ENCODE measurements around the gene MBOAT7. TPM values are rescaled to one million over a fixed set of nuclear protein-coding genes. Genes with fewer than 3 reads are reported as not detected.
A peak's percentile ranks its signal among the peaks of the same experiment; 100 is the strongest.

Gene MBOAT7
- total and polyA plus RNA-seq, 2 donors (not counting 3 experiments of a cell fraction or from before 2014, with no cell fraction given): 204 to 218 TPM

- CTCF ChIA-PET: interaction anchor here (0.8 to 1.9 kb wide), 8 partner anchors 12 to 72 kb away, joined by 3 to 16 read pairs (median 4); partner anchors contain the start of genes CNOT3 and MBOAT7
- H3K27me3 ChIP-seq (ENCODE audit: control insufficient read depth in 2 of 2, insufficient read depth in 2 of 2, low read length in 2 of 2): no peaks in the 10 kb centered on the region
- H2AFZ ChIP-seq (ENCODE audit: low read depth, low read length): no peak overlapping the region
- peaks cover 46% of the 10 kb centered on the region for H3K79me2 ChIP-seq (ENCODE audit: control insufficient read depth, insufficient read depth, low read length)
- TF ChIP-seq POLR2A (IDR thresholded peaks at IDR 0.05; ENCODE audit: low read depth, low read length) (peak; percentile 26), POLR2AphosphoS5 (IDR thresholded peaks at IDR 0.05; ENCODE audit: insufficient read depth, low read depth, low read length) (no peak)
- H3K4me3 ChIP-seq (replicated peaks in 1 of 3; ENCODE audit: insufficient read depth in 1 of 3, low read depth in 1 of 3, low read length in 3 of 3): no peak overlapping the region
- FAIRE-seq (no peak), DNase-seq (ENCODE audit: low read depth, low spot score) (no peak)
- H3K4me2 ChIP-seq (ENCODE audit: insufficient read depth, low read length): no peak overlapping the region
- no peaks in the 10 kb centered on the region for H3K9me3 ChIP-seq (replicated peaks; ENCODE audit: control insufficient read depth, insufficient read depth, low read length)
- intact Hi-C loops (cut with micrococcal nuclease) (no loop called here), dilution Hi-C loops (cut with MboI; ENCODE audit: extremely low pct_ligation_motif_present, low sequenced_read_pairs) (no loop called here)
- H3K9me1 ChIP-seq (replicated peaks; ENCODE audit: control insufficient read depth, extremely low read depth, insufficient read depth, low read length): no peaks in the 10 kb centered on the region
- BruUV-seq (replicated peaks): no TSS peak
- POLR2A ChIA-PET: interaction anchor here (0.6 to 1.4 kb wide), 5 partner anchors 8 to 912 kb away, joined by 5 to 16 read pairs (median 5); partner anchors contain the start of genes CNOT3, MBOAT7 and RPS9
- H3K27ac ChIP-seq (ENCODE audit: insufficient read depth, low read depth, low read length): peak overlapping the region; percentile 22
- no peak overlapping the region for H3K9ac ChIP-seq (replicated peaks; ENCODE audit: extremely low read depth, insufficient read depth, low read length)
- H4K20me1 ChIP-seq (replicated peaks; ENCODE audit: control insufficient read depth, extremely low read depth, insufficient read depth, low read length): no peaks in the 10 kb centered on the region
- peaks cover 24 to 33% of the 10 kb centered on the region in 2 experiments for H3K36me3 ChIP-seq (ENCODE audit: control insufficient read depth in 2 of 2, extremely low read depth in 1 of 2, insufficient read depth in 2 of 2, low read length in 2 of 2)
- peaks cover 31% of the 10 kb centered on the region for H3K4me1 ChIP-seq (ENCODE audit: control insufficient read depth, extremely low read depth, insufficient read depth, low read length)
Observed at GRCh38 chr19:54209058-54209810, 19.9 kb upstream of the MBOAT7 start.

GRCh38 chr19:54208784-54209057 lies 19.3 kb upstream of the MBOAT7 start:
- Histone ChIP-seq H3K36me3 (ENCODE audit: control insufficient read depth in 2 of 2, extremely low read depth in 1 of 2, insufficient read depth in 2 of 2, low read length in 2 of 2) (peaks cover 28 to 35% of the 10 kb centered on the region in 2 experiments), H3K27me3 (ENCODE audit: control insufficient read depth in 2 of 2, insufficient read depth in 2 of 2, low read length in 2 of 2) (no peaks in the 10 kb centered on the region), H2AFZ (ENCODE audit: low read depth, low read length) (no peak overlapping the region), H3K79me2 (ENCODE audit: control insufficient read depth, insufficient read depth, low read length) (peaks cover 51% of the 10 kb centered on the region), H3K4me2 (ENCODE audit: insufficient read depth, low read length) (no peak overlapping the region), H4K20me1 (replicated peaks; ENCODE audit: control insufficient read depth, extremely low read depth, insufficient read depth, low read length) (no peaks in the 10 kb centered on the region), H3K4me1 (ENCODE audit: control insufficient read depth, extremely low read depth, insufficient read depth, low read length) (peaks cover 36% of the 10 kb centered on the region), H3K27ac (ENCODE audit: insufficient read depth, low read depth, low read length) (peak overlapping the region; percentile 4), H3K9ac (replicated peaks; ENCODE audit: extremely low read depth, insufficient read depth, low read length) (no peak overlapping the region), H3K9me1 (replicated peaks; ENCODE audit: control insufficient read depth, extremely low read depth, insufficient read depth, low read length) (no peaks in the 10 kb centered on the region), H3K4me3 (replicated peaks in 1 of 3; ENCODE audit: insufficient read depth in 1 of 3, low read depth in 1 of 3, low read length in 3 of 3) (no peak overlapping the region), H3K9me3 (replicated peaks; ENCODE audit: control insufficient read depth, insufficient read depth, low read length) (no peaks in the 10 kb centered on the region)
- POLR2A ChIA-PET: interaction anchor here (1.1 to 1.7 kb wide), 2 partner anchors 19 to 72 kb away, joined by 5 read pairs; partner anchors contain the start of genes CNOT3 and MBOAT7
- FAIRE-seq: no peak
- CTCF ChIA-PET: interaction anchor here (0.8 to 1.7 kb wide), 3 partner anchors 18 to 24 kb away, joined by 3 to 4 read pairs (median 3); partner anchors contain the start of genes MBOAT7 and TSEN34
- no TSS peak for BruUV-seq (replicated peaks)
- intact Hi-C loops (cut with micrococcal nuclease): no loop called here
- TF ChIP-seq EZH2 (IDR thresholded peaks at IDR 0.05; ENCODE audit: borderline replicate concordance, low read depth, low read length, severe bottlenecking) (no peak), FOS (IDR thresholded peaks at IDR 0.05; ENCODE audit: borderline replicate concordance, insufficient read depth, low read length) (no peak), MYC (IDR thresholded peaks at IDR 0.05; ENCODE audit: low read depth, low read length) (no peak), POLR2AphosphoS5 (IDR thresholded peaks at IDR 0.05; ENCODE audit: insufficient read depth, low read depth, low read length) (no peak), POLR2A (IDR thresholded peaks at IDR 0.05; ENCODE audit: low read depth, low read length) (no peak), GATA2 (IDR thresholded peaks at IDR 0.05; ENCODE audit: insufficient read depth, insufficient read length, low read depth, low read length) (no peak), JUN (IDR thresholded peaks at IDR 0.05; ENCODE audit: borderline replicate concordance, insufficient read depth, insufficient read length, low read depth) (no peak)
- TF ChIP-seq, protein P1, sequence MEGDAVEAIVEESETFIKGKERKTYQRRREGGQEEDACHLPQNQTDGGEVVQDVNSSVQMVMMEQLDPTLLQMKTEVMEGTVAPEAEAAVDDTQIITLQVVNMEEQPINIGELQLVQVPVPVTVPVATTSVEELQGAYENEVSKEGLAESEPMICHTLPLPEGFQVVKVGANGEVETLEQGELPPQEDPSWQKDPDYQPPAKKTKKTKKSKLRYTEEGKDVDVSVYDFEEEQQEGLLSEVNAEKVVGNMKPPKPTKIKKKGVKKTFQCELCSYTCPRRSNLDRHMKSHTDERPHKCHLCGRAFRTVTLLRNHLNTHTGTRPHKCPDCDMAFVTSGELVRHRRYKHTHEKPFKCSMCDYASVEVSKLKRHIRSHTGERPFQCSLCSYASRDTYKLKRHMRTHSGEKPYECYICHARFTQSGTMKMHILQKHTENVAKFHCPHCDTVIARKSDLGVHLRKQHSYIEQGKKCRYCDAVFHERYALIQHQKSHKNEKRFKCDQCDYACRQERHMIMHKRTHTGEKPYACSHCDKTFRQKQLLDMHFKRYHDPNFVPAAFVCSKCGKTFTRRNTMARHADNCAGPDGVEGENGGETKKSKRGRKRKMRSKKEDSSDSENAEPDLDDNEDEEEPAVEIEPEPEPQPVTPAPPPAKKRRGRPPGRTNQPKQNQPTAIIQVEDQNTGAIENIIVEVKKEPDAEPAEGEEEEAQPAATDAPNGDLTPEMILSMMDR (IDR thresholded peaks at IDR 0.05; ENCODE audit: extremely low read depth in 1 of 2, insufficient read depth in 1 of 2, low read depth in 1 of 2, low read length in 2 of 2): no peak
- TF ChIP-seq, protein P2, sequence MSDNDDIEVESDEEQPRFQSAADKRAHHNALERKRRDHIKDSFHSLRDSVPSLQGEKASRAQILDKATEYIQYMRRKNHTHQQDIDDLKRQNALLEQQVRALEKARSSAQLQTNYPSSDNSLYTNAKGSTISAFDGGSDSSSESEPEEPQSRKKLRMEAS (IDR thresholded peaks at IDR 0.05; ENCODE audit: insufficient read depth, insufficient read length): no peak
- dilution Hi-C loops (cut with MboI; ENCODE audit: extremely low pct_ligation_motif_present, low sequenced_read_pairs): no loop called here
- no peak for DNase-seq (ENCODE audit: low read depth, low spot score)
